K562 (cell line): ENCODE data around the gene CEP162. TPM values are rescaled to one million over a fixed set of nuclear protein-coding genes. Genes with fewer than 3 reads are reported as not detected.

Experiments
- ATAC-seq: fragments of 200-7000 bp; cut with Tn5 transposase; 3 replicates; pipeline ENCODE4 v1.9.1; 2020; ENCODE audit warnings: moderate library complexity
- BruUV-seq: library from RNA; stranded (reverse); fragments of 400-500 nt; replicated peaks from 2 replicates; lab custom pipeline; 2021; lab: Mats Ljungman, UMichigan
- CTCF ChIA-PET: fragments of 300-600 bp; formaldehyde crosslinking; extraction: SDS; loops from one replicate; lab custom pipeline; 2021; ENCODE audit warnings: low intra/inter-chr PET ratio; lab: Yijun Ruan, JAX
- POLR2A ChIA-PET: fragments of 300-600, 350-650 bp; sonication (Branson Sonifier 250); formaldehyde crosslinking; extraction: SDS; loops from one replicate; lab custom pipeline; 2021; ENCODE audit warnings: antibody characterized with exemption, inconsistent platforms; lab: Yijun Ruan, JAX
- DNase-seq, 4 experiments: peaks; one replicate each; pipeline versions ENCODE4 v3.0.0 to v3.0.0-alpha.2; 2011 to 2018; ENCODE audit warnings: low spot score in 3 of 4, mixed read lengths in 3 of 4; ENCODE audit errors: extremely low read depth in 1 of 4
- FAIRE-seq: peaks from 2 replicates; lab custom pipeline; 2011; peaks lifted over from hg19 to GRCh38; lab: Jason Lieb, UNC
- H2AFZ ChIP-seq: 2 replicates; pipeline ENCODE4 v1.6.0; 2011; ENCODE audit warnings: low read depth, low read length, control low read depth, inconsistent platforms
- H3K27ac ChIP-seq: fragments of 200-600 bp; 3 replicates; pipeline ENCODE4 v1.8.0; 2011; ENCODE audit warnings: low read depth, mild to moderate bottlenecking, control low read depth, inconsistent platforms, low read length, moderate library complexity, mixed read lengths; ENCODE audit errors: extremely low read depth
- H3K27me3 ChIP-seq, 2 experiments: fragments of 300-600 bp in 1 of 2; 2 replicates in 1 of 2; 3 replicates in 1 of 2; pipeline versions ENCODE4 v1.6.0 to v1.8.0; 2011; ENCODE audit warnings: inconsistent platforms in 2 of 2, low read length in 2 of 2, mild to moderate bottlenecking in 1 of 2, mixed read lengths in 1 of 2, moderate library complexity in 1 of 2; ENCODE audit not compliant: control insufficient read depth in 2 of 2, insufficient read depth in 2 of 2
- H3K36me3 ChIP-seq: fragments of 300-600 bp; 3 replicates; pipeline ENCODE4 v1.8.0; 2011; ENCODE audit warnings: mild to moderate bottlenecking, low read length, inconsistent platforms; ENCODE audit not compliant: control insufficient read depth, insufficient read depth
- H3K4me1 ChIP-seq, 2 experiments: fragments of 200-600 bp in 1 of 2; replicated peaks in 1 of 2; 2 replicates in 1 of 2; 3 replicates in 1 of 2; pipeline versions ENCODE4 v1.5.1 to v1.8.0; 2011; ENCODE audit warnings: inconsistent platforms in 2 of 2, low read length in 2 of 2, mild to moderate bottlenecking in 1 of 2, mixed read lengths in 1 of 2, moderate library complexity in 1 of 2; ENCODE audit not compliant: control insufficient read depth in 2 of 2, insufficient read depth in 2 of 2
- H3K4me2 ChIP-seq: 2 replicates; pipeline ENCODE4 v1.6.1; 2011; ENCODE audit warnings: low read length, control low read depth, inconsistent platforms, mixed read lengths; ENCODE audit not compliant: insufficient read depth
- H3K4me3 ChIP-seq: fragments of 200-600 bp; sonication (generic), shearing (Covaris generic); 2 replicates; pipeline ENCODE4 v1.5.1; 2016; ENCODE audit warnings: control low read depth, inconsistent platforms
- H3K79me2 ChIP-seq: fragments of 200-600 bp; 3 replicates; pipeline ENCODE4 v1.8.0; 2011; ENCODE audit warnings: low read length, inconsistent platforms; ENCODE audit not compliant: control insufficient read depth, insufficient read depth
- H3K9ac ChIP-seq, 2 experiments: 2 replicates each; pipeline versions ENCODE4 v1.6.0 to v1.6.1; 2011; ENCODE audit warnings: low read depth in 2 of 2, low read length in 2 of 2, control low read depth in 1 of 2, inconsistent platforms in 1 of 2, mild to moderate bottlenecking in 1 of 2, mixed read lengths in 1 of 2; ENCODE audit not compliant: insufficient read depth in 1 of 2
- H3K9me1 ChIP-seq: one replicate; pipeline ENCODE4 v1.6.0; 2011; ENCODE audit warnings: inconsistent platforms, mild to moderate bottlenecking, low read length, moderate library complexity; ENCODE audit not compliant: control insufficient read depth, insufficient read depth
- H3K9me3 ChIP-seq: replicated peaks from 2 replicates; pipeline ENCODE4 v1.5.1; 2011; ENCODE audit warnings: low read depth, low read length, inconsistent platforms; ENCODE audit not compliant: control insufficient read depth, insufficient read depth
- H4K20me1 ChIP-seq: replicated peaks from 2 replicates; pipeline ENCODE4 v1.6.1; 2011; ENCODE audit warnings: low read length, inconsistent platforms, mixed read lengths; ENCODE audit not compliant: control insufficient read depth, insufficient read depth
- CTBP1 ChIP-seq: fragments of 450-650 bp; IDR thresholded peaks from 2 replicates; pipeline ENCODE4 v1.6.1; 2016; ENCODE audit warnings: borderline replicate concordance
- FOSL1 ChIP-seq: fragments of 200-800 bp; sonication (Bioruptor generic); conservative IDR thresholded peaks from 2 replicates; pipeline ENCODE4 v1.6.1; 2016; ENCODE audit warnings: missing genetic modification characterization, missing compliant biosample characterization
- SIN3B ChIP-seq: fragments of 450-650 bp; IDR thresholded peaks from 2 replicates; pipeline ENCODE4 v1.6.1; 2017; ENCODE audit warnings: low read depth, mild to moderate bottlenecking, moderate library complexity
- ZKSCAN8 ChIP-seq: fragments of 200-800 bp; sonication (Bioruptor generic); IDR thresholded peaks from 2 replicates; pipeline ENCODE4 v1.6.1; 2016; ENCODE audit warnings: missing genetic modification characterization, missing compliant biosample characterization
- ZNF780A ChIP-seq: fragments of 250-450 bp; sonication (Bioruptor Pico); IDR thresholded peaks from 2 replicates; pipeline ENCODE4 v1.5.0; 2021; ENCODE audit warnings: mild to moderate bottlenecking
- WGBS: fragments of 100-300 bp; shearing (Covaris generic); methylation state at CpG from one replicate; pipeline ENCODE4 v1.1.6; 2016; ENCODE audit warnings: low coverage, mixed read lengths; ENCODE audit not compliant: insufficient coverage; ENCODE audit errors: missing lambda C conversion rate; 5-methylcytosine and 5-hydroxymethylcytosine counted together
- in situ Hi-C: fragments of 300-500 bp; cut with MboI; formaldehyde crosslinking; loops from 4 replicates; pipeline ENCODE4 v1.15.0; 2018; ENCODE audit warnings: inconsistent platforms, mixed read lengths
- intact Hi-C: fragments of 100-400 bp; cut with micrococcal nuclease; formaldehyde crosslinking; loops from 2 replicates; pipeline ENCODE4 v1.14.2; 2022
- polyA plus RNA-seq, 8 experiments: library from polyadenylated mRNA; depleted of rRNA in 4 of 8; stranded (reverse) in 5 of 8; unstranded in 3 of 8; fragments of >200 nt; fragmentation: Nextera tagmentation in 2 of 8; fragmentation: Illumina TruSeq in 1 of 8; extraction: Ambion mirVana in 2 of 8; extraction: Trizol in 1 of 8; gene quantifications; 2 replicates each; pipeline versions ENCODE4 v1.2.1 to v1.2.3, GENCODE V29; 2011 to 2014; ENCODE audit warnings: inconsistent platforms in 1 of 8, missing spikeins in 1 of 8
- total RNA-seq, 7 experiments: library from RNA; depleted of rRNA in 6 of 7; stranded (reverse); fragments of >200 nt in 6 of 7; fragmentation: Illumina TruSeq in 2 of 7; extraction: Trizol in 2 of 7; gene quantifications; 2 replicates each; pipeline versions ENCODE4 v1.2.1 to v1.2.3, GENCODE V29; 2011 to 2021; ENCODE audit warnings: low replicate concordance in 1 of 7

CEP162 gene
- total and polyA plus RNA-seq, 9 of the 15 experiments (the other 6 are each of a cell fraction or from before 2014, with no cell fraction given), result 3.9 to 8.6 (median 6.7) TPM

DNA sequence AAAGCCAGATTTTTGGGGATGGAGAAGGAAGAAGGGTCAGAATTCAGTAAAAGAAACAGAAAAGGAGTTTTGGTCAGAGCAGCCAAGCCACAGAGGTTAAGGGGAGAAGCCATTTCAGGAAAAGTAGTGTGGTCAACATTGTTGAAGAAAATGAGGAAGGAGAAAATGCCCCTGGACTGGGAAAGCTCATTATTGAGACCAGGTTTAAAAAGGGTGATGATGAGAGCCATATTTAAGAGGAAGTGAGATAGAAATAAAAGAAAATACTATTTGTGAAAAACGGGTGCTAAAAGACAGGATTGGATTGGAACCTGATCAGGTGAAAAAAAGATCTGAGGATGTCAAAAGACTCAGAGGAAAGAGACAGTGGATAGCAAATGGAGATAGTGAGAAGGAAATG is 75.8 kb downstream of the CEP162 start:
- Histone ChIP-seq H3K9ac (no peak overlapping the region), H3K79me2 (no peaks in the 10 kb centered on the region), H2AFZ (no peak overlapping the region), H3K9me1 (no peaks in the 10 kb centered on the region), H4K20me1 (no peaks in the 10 kb centered on the region), H3K27me3 (no peaks in the 10 kb centered on the region), H3K4me1 (no peaks in the 10 kb centered on the region; a peak in 1 of 5 replicates), H3K4me3 (no peak overlapping the region), H3K27ac (no peak overlapping the region), H3K4me2 (no peak overlapping the region), H3K9me3 (no peaks in the 10 kb centered on the region), H3K36me3 (peaks cover 14% of the 10 kb centered on the region; the same call in 1 of the 3 replicates)
- BruUV-seq, result no TSS peak
- ATAC-seq, result no peak
- no peak for FAIRE-seq
- POLR2A ChIA-PET, result interaction anchor here (2.6 kb wide), 1 partner anchor 10 kb away, joined by 10 read pairs; no protein-coding TSS in a partner anchor
- no peak for DNase-seq
- 25% methylated on average over 1 of the region's 1 CpG for WGBS
- intact Hi-C loops, result no loop called here
- CTCF ChIA-PET, result no interaction called here
- in situ Hi-C loops, result no loop called here
- TF ChIP-seq SIN3B (no peak), CTBP1 (no peak), ZNF780A (CRISPR knock-in tag) (no peak)

DNA sequence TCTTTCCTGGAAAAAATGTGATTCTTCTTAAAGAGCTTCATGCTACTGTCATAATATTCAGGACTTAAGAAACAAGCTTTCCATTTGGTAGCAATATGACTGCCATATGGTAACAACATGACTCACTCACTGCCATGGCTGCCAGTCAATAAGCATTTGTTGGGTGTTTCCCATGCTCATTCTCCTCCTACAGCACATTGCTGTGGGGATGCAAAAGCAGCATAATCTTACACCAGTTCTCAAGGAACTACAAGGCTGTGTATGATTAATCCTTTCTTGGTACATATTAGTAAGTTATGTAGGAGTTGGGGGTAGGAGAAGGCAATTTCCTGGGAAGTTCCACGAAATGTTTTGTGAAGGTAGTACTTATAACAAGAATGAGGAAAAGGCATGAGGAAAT is 76.7 kb downstream of the CEP162 start:
- Histone ChIP-seq H4K20me1 (no peaks in the 10 kb centered on the region), H3K27me3 (no peaks in the 10 kb centered on the region), H3K36me3 (peaks cover 14% of the 10 kb centered on the region; the same call in 1 of the 3 replicates), H2AFZ (no peak overlapping the region), H3K4me2 (no peak overlapping the region)
- TF ChIP-seq ZKSCAN8 (CRISPR knock-in tag), result no peak
- TF ChIP-seq FOSL1 (tag), result 0 out of 2 replicates have a peak, but pooled peaks have one; percentile 19
- TF ChIP-seq, all 486 proteins: peak for 1
- no peak overlapping the region for H3K27ac ChIP-seq
- 56% methylated on average over 1 of the region's 1 CpG for WGBS
- no peaks in the 10 kb centered on the region for H3K79me2 ChIP-seq
- no peaks in the 10 kb centered on the region for H3K9me3 ChIP-seq
- intact Hi-C loops, result no loop called here
- in situ Hi-C loops, result no loop called here
- DNase-seq (no peak), ATAC-seq (no peak), FAIRE-seq (peak; percentile 56)
- H3K9ac ChIP-seq, result no peak overlapping the region
- ChIA-PET CTCF (no interaction called here), POLR2A (interaction anchor here (2.6 kb wide), 1 partner anchor 11 kb away, joined by 10 read pairs; no protein-coding TSS in a partner anchor)
- no peaks in the 10 kb centered on the region; a peak in 1 of 5 replicates for H3K4me1 ChIP-seq
- no peak overlapping the region for H3K4me3 ChIP-seq
- no peaks in the 10 kb centered on the region for H3K9me1 ChIP-seq
- BruUV-seq, result no TSS peak
